Measurements from ENCODE around the gene CBX5. TPM values are rescaled to one million over a fixed set of nuclear protein-coding genes. Genes with fewer than 3 reads are reported as not detected.
"Not testable (repeated sequence)": the region's sequence is repeated elsewhere in the genome, so short reads cannot be mapped to it uniquely, and the experiment has no call there.

CBX5 gene
- 104 TPM for total RNA-seq

DNA sequence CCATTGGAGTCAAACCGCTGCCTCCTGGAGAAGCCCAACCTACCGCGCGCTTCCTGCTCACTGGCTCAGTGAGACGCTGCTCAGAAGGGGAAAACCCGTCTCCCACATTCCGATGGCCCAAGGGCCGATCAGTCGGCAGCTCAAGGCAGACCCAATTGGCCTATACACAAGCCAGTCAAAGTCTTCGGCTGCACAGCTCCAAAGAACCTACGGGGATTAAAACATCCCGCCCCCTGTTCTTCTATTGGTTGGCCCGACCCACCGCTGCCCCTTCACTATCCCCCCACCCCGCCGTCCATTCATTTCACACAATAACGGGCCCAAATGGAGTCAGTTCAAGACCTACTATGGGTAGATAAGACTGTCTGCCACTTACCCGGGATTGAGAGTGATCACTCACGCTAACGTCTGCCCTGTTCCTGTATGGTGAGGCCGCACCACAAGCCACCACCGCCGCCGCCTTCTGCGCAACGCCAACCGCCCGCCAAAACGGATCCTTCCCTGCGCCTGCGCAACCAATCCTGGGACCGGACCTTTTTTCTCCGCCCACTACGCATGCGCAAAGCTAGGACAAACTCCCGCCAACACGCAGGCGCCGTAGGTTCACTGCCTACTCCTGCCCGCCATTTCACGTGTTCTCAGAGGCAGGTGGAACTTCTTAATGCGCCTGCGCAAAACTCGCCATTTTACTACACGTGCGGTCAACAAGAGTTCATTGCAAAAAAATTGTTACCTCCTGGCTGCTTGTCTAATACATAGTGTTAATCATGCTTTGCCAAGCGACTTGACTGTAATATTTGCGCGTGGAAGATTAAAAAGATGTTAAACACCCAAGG, at the start of gene CBX5:
Gene CBX5, minus strand, starts transcription at position 491 of the 836 bp plus-strand sequence. CDS start 22,472 bp downstream, outside the sequence.
- DNase-seq = peak; percentile 98

DNA sequence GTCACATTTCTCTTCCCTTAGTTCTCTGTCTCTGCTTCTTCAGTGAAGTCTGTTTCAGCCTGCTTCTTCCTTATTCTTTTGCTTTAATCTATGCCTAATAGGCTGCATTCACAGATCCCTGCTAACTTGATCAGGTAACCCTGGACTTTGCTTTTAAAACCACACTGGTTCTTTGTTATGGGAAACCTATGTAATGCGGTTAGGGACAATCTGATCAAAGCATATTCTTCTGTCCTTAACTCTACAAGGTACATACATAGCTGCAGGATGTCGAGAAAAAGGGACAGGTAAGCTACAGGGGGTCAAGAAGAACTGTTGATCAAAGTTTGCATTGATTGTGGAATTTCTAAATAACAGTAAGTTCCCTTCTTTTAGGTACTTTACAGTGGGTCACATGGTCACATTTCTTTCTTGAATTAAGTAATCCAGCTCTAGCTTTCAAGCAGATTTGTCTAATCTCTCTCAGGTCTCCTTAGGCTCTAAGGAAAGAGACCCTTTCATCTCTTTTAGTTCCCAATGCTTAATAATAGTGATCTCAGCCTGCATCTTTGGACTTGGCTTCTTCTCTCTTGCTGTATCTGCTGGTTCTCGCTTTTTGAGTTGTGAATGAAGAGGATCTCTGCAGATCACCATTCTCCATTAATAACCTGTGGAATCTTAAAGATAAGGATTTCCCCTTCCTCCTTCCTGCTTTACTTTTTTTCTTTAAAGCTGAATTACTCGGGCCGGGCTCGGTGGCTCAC, 48.8 kb upstream of the CBX5 start:
- DNase-seq = no peak

DNA sequence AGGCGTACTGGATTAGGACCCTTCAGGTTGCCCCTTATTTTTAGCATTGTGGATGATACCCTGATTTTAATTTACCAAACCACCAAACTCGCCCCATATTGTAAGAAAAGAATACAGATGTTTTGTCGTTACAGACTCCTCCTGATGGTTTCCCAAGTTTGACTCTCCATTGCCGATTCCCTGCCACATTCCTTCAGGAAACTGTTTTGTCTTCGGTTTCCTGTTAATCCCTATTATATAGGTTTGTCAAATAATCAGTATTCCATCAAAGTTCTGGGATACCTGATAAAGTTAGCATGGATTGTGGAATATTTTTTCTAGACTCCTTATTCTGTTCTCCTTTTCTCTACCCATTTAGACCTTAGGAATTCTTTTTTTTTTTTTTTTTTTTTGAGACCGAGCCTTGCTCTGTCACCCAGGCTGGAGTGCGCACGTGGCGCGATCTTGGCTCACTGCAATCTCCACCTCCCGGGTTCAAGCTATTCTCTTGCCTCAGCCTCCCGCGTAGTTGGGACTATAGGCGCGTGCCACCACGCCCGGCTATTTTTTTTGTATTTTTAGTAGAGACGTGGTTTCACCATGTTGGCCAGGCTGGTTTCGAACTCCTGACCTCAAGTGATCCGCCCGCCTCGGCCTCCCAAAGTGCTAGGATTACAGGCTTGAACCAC, 45.7 kb upstream of the CBX5 start:
- DNase-seq = not testable (repeated sequence)

DNA sequence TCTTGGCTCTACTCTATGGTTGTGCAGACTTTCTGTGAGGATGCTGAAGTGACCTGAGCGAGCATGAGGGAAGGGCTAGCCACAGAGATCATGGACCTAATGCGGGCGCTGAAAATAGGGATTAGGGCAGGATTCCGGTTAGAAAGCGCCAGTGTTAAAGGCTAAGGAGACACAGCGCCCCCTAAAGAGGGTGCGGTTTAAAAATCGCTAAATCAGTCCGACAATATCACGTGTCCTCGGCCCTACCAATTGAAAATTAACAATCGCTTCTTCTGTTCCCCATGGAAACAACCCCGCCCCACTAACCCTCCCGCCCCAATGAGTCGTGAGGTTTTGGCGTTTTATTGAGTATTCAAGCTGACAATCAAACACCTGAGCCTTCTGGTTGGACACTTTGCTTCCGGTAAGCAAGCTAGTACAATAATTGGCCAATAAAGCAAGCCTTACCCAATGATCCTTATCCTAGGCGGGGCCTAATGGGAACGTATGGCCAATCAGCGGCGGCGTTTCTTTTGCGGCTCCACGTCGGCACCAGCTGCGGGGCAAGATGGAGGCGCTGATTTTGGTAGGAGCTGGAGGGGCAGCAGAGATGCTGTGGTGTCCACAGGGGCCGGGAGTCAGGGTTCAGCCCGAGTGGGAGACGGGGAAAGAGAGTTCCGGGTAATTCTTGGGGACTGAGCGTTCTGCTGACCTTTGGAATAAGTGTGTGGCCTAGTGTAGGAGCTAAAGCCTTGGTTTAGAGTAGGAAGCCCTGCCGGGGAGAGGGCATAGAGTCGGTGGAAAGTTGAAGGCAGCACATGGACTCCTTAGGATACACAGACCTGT, 44.9 kb upstream of the CBX5 start, which contains the start of gene COPZ1:
Gene COPZ1, plus strand, starts transcription at position 515 of the 825 bp plus-strand sequence. Its CDS starts 33 bp downstream, at position 548.
- DNase-seq = peak; percentile 95

DNA sequence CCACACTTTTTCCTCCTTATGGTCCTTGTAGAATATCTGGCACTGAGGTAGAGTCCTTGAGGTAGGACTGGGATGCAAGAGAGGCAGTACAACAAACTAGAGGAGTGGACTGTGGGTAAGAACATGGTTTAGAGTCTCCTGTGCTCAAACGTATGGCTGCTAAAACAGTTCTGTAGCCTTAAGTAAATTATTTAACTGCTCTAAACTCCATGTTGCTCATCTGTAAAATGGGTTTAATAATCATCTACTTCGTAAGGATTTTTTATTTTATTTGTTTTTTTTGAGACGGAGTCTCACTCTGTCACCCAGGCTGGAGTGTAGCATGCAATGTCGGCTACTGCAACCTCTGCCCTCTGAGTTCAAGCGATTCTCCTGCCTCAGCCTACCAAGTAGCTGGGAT, 41.4 kb upstream of the CBX5 start:
- DNase-seq = no peak

DNA sequence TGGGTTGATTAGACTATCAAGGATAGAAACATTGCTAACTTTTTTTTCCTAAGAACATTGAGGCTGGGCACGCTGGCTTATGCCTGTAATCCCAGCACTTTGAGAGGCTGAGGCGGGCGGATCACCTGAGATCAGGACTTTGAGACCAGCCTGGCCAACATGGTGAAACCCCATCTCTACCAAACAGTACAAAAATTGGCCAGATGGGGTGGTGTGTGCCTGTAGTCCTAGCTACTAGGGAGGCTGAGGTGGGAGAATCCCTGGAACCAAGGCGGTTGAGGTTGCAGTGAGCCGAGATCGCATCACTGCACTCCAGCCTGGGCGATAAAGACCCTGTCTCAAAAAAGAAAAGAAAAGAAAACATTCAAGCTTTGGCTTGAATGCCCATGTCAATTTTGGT, 32.4 kb upstream of the CBX5 start:
- DNase-seq = not testable (repeated sequence)

DNA sequence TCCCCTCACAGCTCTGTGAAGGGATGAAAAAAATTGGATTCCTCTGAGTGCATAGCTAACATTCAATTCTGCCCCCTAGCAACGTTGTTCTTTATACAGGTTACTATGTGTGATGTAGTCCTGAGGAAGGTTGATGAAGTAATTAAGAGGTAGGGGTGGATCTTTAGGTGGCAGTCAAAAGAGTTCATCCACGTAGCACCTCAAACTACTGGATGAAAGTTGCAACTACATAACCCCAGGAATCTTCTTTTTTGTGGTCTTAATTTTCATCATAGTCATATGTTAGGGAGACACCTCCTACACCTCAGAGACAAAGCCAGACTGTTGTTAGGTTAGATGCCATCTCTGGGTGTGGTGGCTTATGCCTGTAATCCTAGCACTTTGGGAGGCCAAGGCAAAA, 31.1 kb upstream of the CBX5 start:
- DNase-seq = no peak

DNA sequence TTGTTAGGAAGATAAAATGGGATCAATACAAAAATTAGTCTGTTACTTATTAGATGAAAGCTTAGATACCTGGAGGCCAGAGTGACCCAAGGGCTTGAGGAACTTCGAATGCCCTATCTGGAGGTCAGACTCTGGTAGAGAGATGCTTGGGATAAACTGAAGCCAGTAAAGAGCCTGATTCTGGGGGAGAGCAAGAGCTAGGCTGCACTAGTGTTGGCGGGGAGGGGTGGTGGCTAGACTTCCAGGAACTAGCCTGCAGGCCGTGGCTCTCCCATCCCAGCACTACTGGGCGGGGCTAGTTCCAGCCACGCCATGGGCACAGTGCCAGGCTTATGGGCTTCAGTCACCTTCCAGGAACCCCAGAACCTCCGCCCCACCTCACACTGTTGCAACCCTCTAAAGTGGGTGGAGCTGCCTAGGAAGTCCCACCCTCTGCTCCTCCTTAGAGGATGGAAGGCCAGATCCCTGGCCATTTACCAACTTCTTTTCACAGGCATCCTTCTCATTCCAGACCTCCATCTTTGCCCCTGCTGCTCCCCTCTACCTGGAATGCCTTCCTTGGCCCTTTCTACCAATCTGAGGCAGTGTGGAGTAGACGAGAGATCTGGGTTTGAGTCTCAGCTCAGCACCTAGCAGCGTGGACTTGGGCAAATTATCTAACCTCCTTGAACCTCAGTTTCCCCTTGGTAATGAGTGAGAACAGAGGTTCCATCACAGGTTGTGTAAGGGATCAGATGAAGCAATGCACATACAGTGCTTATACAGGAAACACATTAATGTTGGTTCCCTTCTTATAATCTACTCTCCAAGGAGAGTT, 27.2 kb upstream of the CBX5 start:
- no peak for DNase-seq

DNA sequence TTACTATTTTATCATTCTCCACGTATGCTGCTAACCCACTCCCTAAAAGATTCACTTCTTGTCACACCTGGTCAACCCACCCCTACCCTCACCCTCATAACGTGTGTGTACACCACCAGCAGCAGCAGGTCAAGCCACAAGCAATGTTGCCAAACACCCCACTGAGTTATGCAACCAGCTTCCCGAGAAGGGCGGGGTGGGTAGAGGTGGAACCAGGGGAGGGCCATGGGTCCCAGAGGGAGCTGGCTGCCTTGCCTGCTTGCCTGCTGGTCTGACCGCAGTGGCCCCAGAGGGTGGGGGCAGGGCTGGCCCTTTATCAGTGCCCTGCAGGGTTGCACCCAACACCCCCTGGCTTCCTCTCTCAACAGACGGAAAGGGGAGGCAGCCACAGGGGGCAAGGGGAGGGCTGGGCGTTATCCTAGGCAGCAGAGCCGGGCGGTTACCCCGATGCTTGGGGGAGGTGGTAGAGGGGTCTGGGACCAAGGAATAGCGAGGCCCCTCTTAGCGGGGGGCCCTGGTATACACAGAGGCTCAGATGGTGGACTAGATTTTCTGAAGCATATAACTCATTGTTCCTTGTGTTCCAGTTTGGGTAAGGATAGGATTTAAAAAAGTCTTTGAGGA, 24.4 kb upstream of the CBX5 start:
- DNase-seq = peak; percentile 15

DNA sequence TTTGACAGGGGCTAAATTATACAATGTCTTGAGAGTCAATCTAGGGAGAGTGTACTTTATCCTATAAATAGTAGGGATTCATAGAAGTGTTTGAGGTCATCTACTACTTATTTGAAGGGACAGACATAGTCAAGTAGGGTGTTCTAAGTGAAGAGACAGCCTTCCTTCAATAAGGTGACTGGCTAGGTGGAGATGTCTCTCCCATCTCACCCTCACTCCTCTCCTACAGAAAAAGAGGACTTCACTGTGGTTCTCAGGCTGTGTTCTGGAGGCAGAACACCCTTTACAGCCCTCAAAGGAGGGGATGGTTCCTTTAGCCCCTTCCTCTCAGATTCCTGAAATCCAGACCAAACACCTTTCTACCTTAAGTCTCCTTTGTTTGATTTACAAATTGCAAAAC, 23.7 kb upstream of the CBX5 start:
- DNase-seq = no peak

DNA sequence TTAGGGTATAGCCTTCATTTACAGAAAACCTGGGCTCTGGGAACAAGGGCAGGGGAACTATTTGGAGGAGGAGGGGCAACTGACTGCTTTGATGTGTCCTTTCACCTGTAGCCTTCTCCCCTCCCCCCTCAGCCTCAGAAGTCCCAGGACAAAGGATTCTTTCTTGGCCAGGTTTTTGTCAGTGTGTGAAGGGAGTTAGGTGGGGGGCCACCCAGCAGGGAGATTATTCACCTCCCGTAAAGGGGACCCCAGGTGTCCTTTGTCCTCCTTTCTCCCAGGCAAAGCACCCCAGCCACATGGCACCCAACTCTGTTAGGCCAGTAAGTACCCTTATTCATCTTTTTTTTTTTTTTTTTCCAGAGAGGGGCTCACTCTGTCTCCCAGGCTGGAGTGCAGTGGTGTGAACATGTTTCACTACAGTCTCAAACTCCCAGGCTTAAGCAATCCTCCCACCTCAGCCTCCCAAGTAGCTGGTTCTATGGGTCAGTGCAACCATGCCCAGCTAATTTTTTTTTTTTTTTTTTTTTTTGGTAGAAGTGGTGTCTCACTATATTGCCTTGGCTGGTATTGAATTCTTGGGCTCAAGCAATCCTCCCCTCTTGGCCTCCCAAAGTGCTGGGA, 21.6 kb upstream of the CBX5 start:
- DNase-seq = no peak

DNA sequence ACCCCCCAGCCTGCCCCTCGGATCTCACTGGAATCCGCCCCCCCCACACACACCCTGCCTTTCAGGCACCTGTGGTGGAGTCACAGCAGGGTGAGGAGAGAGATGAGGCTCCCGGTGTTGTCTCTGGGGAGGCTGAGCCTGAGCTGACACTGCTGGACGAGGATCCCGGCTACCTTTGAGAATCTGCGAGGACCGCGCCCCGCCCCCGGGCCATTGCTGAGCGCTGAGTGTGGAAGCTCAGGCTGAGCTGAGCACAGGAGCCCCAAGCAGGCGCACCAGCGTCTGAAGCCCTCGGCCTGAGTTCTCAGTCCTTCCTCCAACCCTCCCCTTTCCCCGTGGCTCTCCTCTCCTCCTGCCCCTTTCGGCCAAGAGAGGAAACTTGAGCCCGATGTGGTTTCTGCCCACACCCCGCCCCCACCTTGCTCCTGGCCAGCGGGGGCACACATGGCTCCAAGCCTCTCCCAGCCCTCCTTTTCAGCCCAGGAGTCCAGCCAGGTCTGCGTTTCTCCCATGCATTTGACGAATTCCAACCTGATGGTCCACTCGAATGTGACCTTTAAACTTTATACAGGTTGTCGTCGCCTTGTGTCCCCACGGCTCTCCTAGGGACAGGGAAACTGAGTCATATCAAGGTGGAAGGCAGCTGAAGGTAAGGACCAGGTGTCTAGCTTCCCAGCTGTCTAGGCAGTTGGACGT, 21.0 kb upstream of the CBX5 start, which contains the start of gene NFE2:
Gene NFE2, minus strand, starts transcription at position 284 of the 696 bp plus-strand sequence. CDS start 5,767 bp downstream, outside the sequence.
- no peak for DNase-seq

DNA sequence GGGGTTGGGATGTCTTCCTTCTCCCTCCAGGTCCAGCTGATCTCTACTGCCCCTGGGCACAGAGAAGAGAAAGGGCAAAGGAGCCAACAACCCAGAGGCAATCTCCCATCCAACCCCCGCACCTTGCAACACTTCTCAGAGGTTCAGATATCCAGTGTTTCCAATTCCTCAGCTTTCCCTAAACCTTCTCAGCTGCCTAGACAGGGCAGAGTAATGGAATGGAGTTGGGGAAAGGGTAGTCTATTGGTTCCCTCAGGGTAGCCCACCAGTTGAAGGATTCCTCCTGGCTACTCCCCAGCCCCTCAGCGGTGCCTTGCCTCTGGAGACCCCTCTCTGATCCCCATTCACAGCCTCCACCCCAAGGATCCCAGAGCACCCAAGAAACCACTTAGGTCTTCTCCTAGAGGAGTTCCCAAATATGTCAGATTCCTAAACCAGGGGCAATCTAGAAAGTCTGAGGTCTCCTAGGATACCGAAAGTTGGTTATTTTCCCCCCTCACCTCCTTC, 20.4 kb upstream of the CBX5 start:
- no peak for DNase-seq

DNA sequence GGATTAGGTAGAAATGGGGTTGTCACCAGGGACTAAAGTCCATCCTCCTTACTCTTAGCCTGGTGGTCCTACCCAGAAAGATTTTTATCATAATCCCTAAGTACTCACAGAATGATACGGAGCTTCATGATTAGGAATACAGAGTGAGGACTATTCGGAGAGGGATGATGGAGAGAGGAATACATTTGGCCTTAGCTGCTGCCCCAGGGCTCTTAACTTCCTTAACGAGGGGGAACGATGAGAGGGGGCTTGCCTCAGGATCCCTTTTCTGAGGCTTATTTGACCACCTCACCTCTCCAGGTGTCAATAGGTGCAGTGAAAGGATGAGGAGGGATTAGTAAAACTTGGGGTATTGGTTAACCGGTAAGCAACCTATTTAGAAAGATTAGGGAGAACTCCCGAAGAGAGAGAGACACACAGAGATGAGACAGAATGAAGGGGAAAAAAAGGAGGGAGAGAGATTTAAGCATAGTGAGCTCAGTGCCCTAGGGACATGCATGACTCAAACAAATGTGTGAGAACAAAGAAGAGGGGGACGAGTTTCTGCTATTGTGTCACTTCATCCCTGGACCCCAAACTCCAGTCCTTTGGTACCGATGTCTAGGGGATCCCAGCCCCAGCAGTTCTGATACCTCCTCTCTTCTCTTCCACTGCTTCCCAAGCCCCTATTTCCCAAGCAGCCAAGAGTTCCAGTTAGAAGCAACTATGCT, 19.7 kb upstream of the CBX5 start:
- no peak for DNase-seq

DNA sequence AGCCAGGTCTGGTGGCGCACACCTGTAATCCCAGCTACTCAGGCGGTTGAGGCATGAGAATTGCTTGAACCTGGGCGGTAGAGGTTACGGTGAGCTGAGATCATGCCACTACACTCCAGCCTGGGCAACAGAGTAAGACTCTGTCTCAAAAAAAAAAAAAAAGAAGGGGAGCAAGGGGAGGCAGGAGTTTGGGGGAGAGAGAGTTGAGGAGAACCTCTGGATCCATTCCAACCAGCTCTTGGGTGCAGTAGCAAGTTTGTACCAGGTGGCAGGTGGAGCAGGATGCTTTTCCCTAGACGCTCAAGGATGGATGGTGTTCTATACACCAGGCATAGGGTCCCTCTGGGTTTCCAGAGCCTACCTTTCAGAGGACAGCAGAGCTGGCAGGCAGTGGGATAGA, 19.0 kb upstream of the CBX5 start:
- DNase-seq = no peak

DNA sequence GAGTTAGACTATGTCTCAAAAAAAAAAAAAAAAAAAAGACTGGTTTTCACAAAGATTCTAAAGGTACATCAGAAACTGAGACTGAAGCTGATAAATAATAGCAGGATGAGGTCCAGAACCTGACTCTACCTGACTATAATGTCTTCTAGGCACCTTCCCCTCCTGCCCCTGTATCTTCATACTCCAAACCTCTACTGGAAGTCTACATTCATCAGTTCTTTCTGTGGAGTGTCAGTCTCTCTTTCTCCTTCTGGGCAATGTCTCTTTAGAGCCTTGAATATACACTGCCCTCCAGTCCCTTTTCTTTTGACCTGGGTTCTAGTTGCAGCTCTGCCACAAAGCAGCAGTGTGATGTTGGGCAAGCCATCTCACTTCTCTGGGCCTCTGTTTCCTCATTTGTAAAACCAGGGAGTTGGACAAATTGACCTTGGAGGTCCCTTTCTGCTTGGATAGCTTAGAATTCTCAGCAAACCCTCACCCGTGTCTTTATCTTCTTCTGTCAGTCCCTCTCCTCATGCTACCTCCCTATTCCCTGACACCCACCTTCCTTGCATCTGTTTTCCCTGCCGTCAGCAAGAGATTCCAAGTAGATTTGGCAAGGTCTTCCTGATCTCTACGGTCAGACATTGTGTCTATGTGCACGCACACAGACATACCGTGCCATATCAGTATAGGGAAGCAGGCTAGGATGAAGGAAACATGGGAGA, 16.6 kb upstream of the CBX5 start:
- DNase-seq = no peak

DNA sequence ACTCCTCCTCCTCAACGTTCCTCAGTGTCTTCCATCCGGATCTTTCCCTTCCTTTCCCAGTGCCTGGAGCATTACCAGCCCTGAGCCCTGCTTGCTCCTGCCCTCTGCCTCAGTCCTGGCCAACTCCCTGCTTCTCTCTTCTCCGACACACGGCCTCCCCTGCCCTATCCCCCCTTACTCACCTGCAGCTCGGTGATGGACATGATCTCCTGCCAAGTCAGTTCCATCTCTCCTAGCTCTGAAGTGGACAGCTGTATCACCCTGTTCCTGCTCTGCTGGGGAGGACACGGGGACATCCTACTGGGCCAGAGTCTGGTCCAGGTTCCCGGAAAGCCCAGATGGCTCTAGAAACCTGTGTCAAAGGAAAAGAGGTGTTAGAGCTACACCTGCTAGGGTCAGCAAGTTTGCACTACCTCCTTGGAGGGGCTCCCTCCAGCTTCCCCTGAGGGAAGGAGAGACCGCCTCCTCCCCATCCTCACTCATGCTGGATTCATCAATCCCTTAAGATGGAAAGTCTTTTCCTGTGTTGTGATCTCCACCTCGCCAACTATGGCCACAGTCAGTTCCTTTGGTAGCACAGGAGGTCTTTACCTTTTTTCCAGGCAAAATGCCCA, 15.1 kb upstream of the CBX5 start:
- DNase-seq = no peak

Data from occipital lobe (tissue), 2 donors.